Aorta (tissue), 5 donors: Measurements from ENCODE around the gene SDCCAG8. TPM values are rescaled to one million over a fixed set of nuclear protein-coding genes. Genes with fewer than 3 reads are reported as not detected.
"Not testable (repeated sequence)": the region's sequence is repeated elsewhere in the genome, so short reads cannot be mapped to it uniquely, and the experiment has no call there.

Experiments used
- ATAC-seq: fragments of 200-7000 bp; cut with Tn5 transposase; one replicate; pipeline ENCODE4 v1.9.1; 2022; ENCODE audit warnings: moderate library complexity; ENCODE audit not compliant: low FRiP score
- DNase-seq, 2 donors: peaks; one replicate each; pipeline ENCODE4 v3.0.0-alpha.2; 2020
- H3K27ac ChIP-seq, 2 donors: one replicate each; pipeline ENCODE4 v1.5.1; 2013; ENCODE audit warnings: low read length in 2 of 2, mild to moderate bottlenecking in 2 of 2, moderate library complexity in 2 of 2, control low read depth in 1 of 2, inconsistent platforms in 1 of 2, low read depth in 1 of 2
- H3K27me3 ChIP-seq, 2 donors: one replicate each; pipeline ENCODE4 v1.6.1; 2013; ENCODE audit warnings: control low read depth in 1 of 2, low read length in 1 of 2, mild to moderate bottlenecking in 1 of 2, moderate library complexity in 1 of 2; ENCODE audit not compliant: insufficient read depth in 2 of 2, control insufficient read depth in 1 of 2
- H3K36me3 ChIP-seq, 2 donors: one replicate each; pipeline ENCODE4 v1.6.1; 2013; ENCODE audit warnings: control low read depth in 1 of 2, low read length in 1 of 2, mild to moderate bottlenecking in 1 of 2; ENCODE audit not compliant: insufficient read depth in 2 of 2, control insufficient read depth in 1 of 2
- H3K4me1 ChIP-seq, 2 donors: one replicate each; pipeline ENCODE4 v1.6.1; 2013; ENCODE audit warnings: low read length in 2 of 2, control low read depth in 1 of 2, mild to moderate bottlenecking in 1 of 2, moderate library complexity in 1 of 2; ENCODE audit not compliant: insufficient read depth in 2 of 2, control insufficient read depth in 1 of 2
- H3K4me3 ChIP-seq, 2 donors: one replicate each; pipeline ENCODE4 v1.5.1; 2013; ENCODE audit warnings: low read length in 2 of 2, control low read depth in 1 of 2, mild to moderate bottlenecking in 1 of 2
- H3K9me3 ChIP-seq: one replicate; pipeline ENCODE4 v1.6.1; 2013; ENCODE audit warnings: mild to moderate bottlenecking, low read length; ENCODE audit not compliant: control insufficient read depth
- whole genome bisulfite sequencing, 2 donors: extraction: QIAGEN DNeasy Blood & Tissue Kit; methylation state at CpG; one replicate each; pipeline ENCODE4 v1.1.7; 2013; 5-methylcytosine and 5-hydroxymethylcytosine counted together
- intact Hi-C, 2 donors: fragments of 100-400 bp; cut with DNase I; formaldehyde crosslinking; loops; one replicate each; pipeline versions ENCODE4 v1.14.2 to v1.15.0; 2022
- long read RNA-seq, 2 donors: library from polyadenylated mRNA; unstranded; transcript quantifications; one replicate each; pipeline ENCODE4 v2.0.0, GENCODE V29; 2020 to 2021
- polyA plus RNA-seq, 2 donors: library from polyadenylated mRNA; stranded (reverse); fragments of 200-250 nt; gene quantifications; one replicate each; pipeline ENCODE4 v1.2.3, GENCODE V29; 2013
- total RNA-seq, 2 donors: library from RNA; stranded (reverse); fragmentation: NEBNext Ultra II Directional; extraction: Animal tissue kit (Norgen Biotek cat#: 25700); gene quantifications; one replicate each; pipeline ENCODE4 v1.2.1, GENCODE V29; 2021
- donor health status: healthy with polysubstance abuse.
- donor health status: Bipolar disorder and iron deficiency.
- donor health status: DM: no; HTN: no; CAD: no.
- donor health status: DM: no; HTN: no; CAD: no.
- donor health status: DM: yes; HTN: yes; CAD: no.

SDCCAG8 gene
- total RNA-seq (10 to 100 TPM; 39.4 to 93.4 TPM), polyA plus RNA-seq (10 to 100 TPM; 23.2 to 24.9 TPM)
- long read RNA-seq, donor 1, transcript SDCCAG8-201 (18 exons, 2,567 nt): major isoform, 5 of 82 reads
- long read RNA-seq, donor 1, partial matches to known transcripts: 16 of 82 reads
- long read RNA-seq, donor 1, other reads (novel, unspliced or antisense): 60 of 82 reads
- long read RNA-seq, donor 2, transcript SDCCAG8-201 (18 exons, 2,567 nt): major isoform, 6 of 40 reads
- long read RNA-seq, donor 2, partial matches to known transcripts: 10 of 40 reads
- long read RNA-seq, donor 2, other reads (novel, unspliced or antisense): 24 of 40 reads

GRCh38 chr1:243255791-243256512 lies at the start of gene SDCCAG8:
TSS of gene SDCCAG8 (plus strand) at chr1:243256041. CDS start at chr1:243256174, 133 bp downstream.
- Histone ChIP-seq H3K4me3 (peak within 1 kb of the TSS; percentile 58 to 86), H3K27ac (peak within 1 kb of the TSS; percentile 59 to 81), H3K36me3 (no peaks in the 10 kb centered on the region), H3K27me3 (no peaks in the 10 kb centered on the region), H3K4me1 (peaks cover 0 to 2% of the 10 kb centered on the region in 2 donors), H3K9me3 (no peaks in the 10 kb centered on the region)
- intact Hi-C loops: no loop called here
- DNase-seq (peak; percentile 98 to 99), ATAC-seq (peak; percentile 97)
- WGBS, 2 donors: 0% methylated on average over 32 of the region's 32 CpGs

DNA sequence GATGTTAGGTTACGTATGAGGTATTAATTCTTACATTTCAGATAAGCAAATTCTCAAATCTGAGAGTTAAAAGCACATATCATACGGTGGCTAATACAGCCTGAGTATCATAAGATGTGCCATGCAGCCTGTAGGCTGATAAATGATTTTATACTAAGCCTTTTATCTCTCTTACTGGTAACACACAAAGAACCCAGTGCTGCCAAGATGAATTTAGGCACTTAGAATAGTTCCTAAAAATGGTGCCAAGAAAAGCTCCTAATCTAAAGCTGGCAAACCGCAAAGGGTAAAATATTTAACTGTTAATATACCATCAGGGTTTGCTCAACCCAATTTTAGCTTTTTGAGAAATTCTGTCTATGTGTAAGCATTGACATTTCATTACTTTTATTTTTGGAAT lies 43.9 kb upstream of the SDCCAG8 start:
- H3K4me1 ChIP-seq, H3K36me3 ChIP-seq, intact Hi-C loops, ATAC-seq, H3K27ac ChIP-seq, H3K9me3 ChIP-seq, H3K27me3 ChIP-seq, H3K4me3 ChIP-seq, DNase-seq: not testable (repeated sequence)
- 5 to 6% methylated on average over 2 of the region's 3 CpGs for WGBS, 2 donors

DNA sequence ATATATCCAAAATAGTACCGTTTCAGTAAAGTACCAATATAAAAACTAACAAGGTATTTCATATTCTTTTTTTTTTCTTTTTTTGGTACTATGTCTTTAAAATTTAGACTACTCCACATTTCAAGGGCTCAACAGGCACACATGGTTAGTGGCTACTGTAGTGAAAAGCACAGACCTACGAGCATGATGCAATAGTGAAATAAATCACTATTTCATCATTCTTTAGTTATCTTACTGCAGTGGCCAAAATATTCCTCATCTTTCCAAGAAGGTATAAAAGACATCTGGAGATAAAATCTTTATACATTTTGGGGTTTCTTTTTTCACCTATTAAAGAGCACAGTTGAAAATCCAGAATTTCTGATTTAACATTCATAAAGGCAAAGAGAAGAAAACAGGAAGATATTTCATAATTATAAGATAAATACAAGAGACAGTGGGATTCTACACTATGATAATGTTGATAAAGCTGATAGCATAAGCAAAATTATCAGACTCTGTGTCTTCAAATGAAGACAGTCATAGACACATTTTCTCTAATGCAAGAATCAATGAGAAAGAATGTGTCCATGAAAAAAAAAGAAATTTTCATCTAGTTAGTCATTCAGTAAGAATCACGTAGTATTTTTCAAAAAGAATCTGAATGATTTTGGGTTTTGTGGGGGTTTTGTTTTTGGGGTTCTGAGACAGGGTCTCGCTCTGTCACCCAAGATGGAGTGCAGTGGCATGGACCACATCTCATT lies 42.6 kb upstream of the SDCCAG8 start:
- intact Hi-C loops: no loop called here
- DNase-seq (no peak), ATAC-seq (peak; percentile 59)
- WGBS, 2 donors: 45 to 48% methylated on average over 4 of the region's 4 CpGs
- H3K4me3 ChIP-seq: no peak overlapping the region
- no peaks in the 10 kb centered on the region for H3K9me3 ChIP-seq
- H3K27me3 ChIP-seq: no peaks in the 10 kb centered on the region
- no peak overlapping the region for H3K27ac ChIP-seq
- H3K36me3 ChIP-seq: peaks cover 0 to 1% of the 10 kb centered on the region in 2 donors
- no peaks in the 10 kb centered on the region for H3K4me1 ChIP-seq

DNA sequence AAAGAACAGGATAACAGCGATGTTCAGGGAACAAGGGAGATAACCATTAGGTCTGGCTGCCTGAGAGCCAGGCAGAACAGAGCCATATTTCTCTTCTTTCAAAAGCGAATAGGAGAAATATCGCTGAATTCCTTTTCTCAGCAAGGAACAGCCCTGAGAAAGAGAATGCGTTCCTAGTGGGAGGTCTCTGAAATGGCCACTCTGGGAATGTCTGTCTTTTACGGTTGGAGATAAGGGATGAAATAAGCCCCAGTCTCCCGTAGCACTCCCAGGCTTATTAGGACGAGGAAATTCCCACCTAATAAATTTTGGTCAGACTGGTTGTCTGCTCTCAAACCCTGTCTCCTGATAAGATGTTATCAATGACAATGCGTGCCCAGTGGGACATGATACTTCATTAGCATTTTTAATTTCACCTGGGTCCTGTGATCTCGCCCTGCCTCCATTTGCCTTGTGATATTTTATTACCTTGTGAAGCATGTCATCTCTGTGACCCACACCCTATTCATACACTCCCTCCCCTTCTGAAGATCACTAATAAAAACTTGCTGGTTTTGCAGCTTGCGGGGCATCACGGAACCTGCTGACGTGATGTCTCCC lies 40.5 kb upstream of the SDCCAG8 start:
- H3K27me3 ChIP-seq, H3K36me3 ChIP-seq, H3K4me3 ChIP-seq, H3K27ac ChIP-seq, H3K4me1 ChIP-seq, H3K9me3 ChIP-seq, DNase-seq, ATAC-seq, intact Hi-C loops: not testable (repeated sequence)
- WGBS, 2 donors: 85 to 86% methylated on average over 11 to 12 of the region's 12 CpGs

- no peak for DNase-seq
- Histone ChIP-seq H3K4me1 (no peaks in the 10 kb centered on the region), H3K9me3 (no peaks in the 10 kb centered on the region), H3K36me3 (peaks cover 0 to 1% of the 10 kb centered on the region in 2 donors), H3K4me3 (no peak overlapping the region), H3K27ac (no peak overlapping the region), H3K27me3 (no peaks in the 10 kb centered on the region)
- intact Hi-C loops: no loop called here
- no peak for ATAC-seq
- 91 to 94% methylated on average over 2 of the region's 2 CpGs for WGBS, 2 donors
Observed at GRCh38 chr1:243216741-243217140, 39.1 kb upstream of the SDCCAG8 start.

DNA sequence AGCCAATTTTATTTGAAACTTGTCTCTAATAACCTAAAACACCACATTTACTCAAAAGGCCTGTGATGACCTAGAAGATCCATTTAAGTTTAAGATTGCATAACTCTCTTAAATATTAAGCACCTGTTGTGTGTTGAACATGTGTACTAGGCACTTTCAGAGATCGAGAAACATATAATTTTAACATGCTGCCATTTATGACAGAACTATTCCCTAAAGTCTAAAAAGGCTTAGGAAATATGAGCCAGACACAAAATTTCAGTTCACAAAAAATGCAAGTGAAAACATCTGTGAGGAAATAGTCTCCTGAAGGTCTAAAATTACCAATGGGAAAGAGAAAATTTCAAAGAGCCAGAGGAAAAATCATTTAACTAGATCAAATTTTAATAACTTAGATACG lies 38.5 kb upstream of the SDCCAG8 start:
- intact Hi-C loops: no loop called here
- no peaks in the 10 kb centered on the region for H3K4me1 ChIP-seq
- peaks cover 0 to 1% of the 10 kb centered on the region in 2 donors for H3K36me3 ChIP-seq
- DNase-seq (no peak), ATAC-seq (no peak)
- 41% methylated on average over 2 of the region's 2 CpGs for WGBS, 2 donors
- H3K27ac ChIP-seq: no peak overlapping the region
- no peaks in the 10 kb centered on the region for H3K9me3 ChIP-seq
- H3K27me3 ChIP-seq: no peaks in the 10 kb centered on the region
- no peak overlapping the region for H3K4me3 ChIP-seq

- H3K9me3 ChIP-seq: no peaks in the 10 kb centered on the region
- DNase-seq (no peak), ATAC-seq (no peak)
- no peak overlapping the region for H3K4me3 ChIP-seq
- intact Hi-C loops: no loop called here
- H3K27ac ChIP-seq: no peak overlapping the region
- no peaks in the 10 kb centered on the region for H3K27me3 ChIP-seq
- H3K36me3 ChIP-seq: peaks cover 0 to 1% of the 10 kb centered on the region in 2 donors
- no peaks in the 10 kb centered on the region for H3K4me1 ChIP-seq
Observed at GRCh38 chr1:243218059-243218458, 37.8 kb upstream of the SDCCAG8 start.

GRCh38 chr1:243227622-243228021 lies 28.2 kb upstream of the SDCCAG8 start:
- H3K4me3 ChIP-seq: no peak overlapping the region
- peaks cover 0 to 2% of the 10 kb centered on the region in 2 donors for H3K36me3 ChIP-seq
- ATAC-seq (no peak), DNase-seq (no peak)
- H3K9me3 ChIP-seq: peaks cover 6% of the 10 kb centered on the region
- intact Hi-C loops: no loop called here
- H3K27me3 ChIP-seq: no peaks in the 10 kb centered on the region
- peaks cover 0 to 4% of the 10 kb centered on the region in 2 donors for H3K4me1 ChIP-seq
- no peak overlapping the region for H3K27ac ChIP-seq
- WGBS, 2 donors: 92 to 93% methylated on average over 2 of the region's 2 CpGs
